ENCODE results near the gene ACTBL2.
"Not testable (repeated sequence)": the region's sequence is repeated elsewhere in the genome, so short reads cannot be mapped to it uniquely, and the experiment has no call there.

The ACTBL2 gene

GRCh38 chr5:57466544-57466943 is 16.1 kb downstream of the ACTBL2 start:
- H3K27me3 ChIP-seq (ENCODE audit: insufficient read depth, poor library complexity, severe bottlenecking): no peaks in the 10 kb centered on the region
- DNase-seq (ENCODE audit: low read depth in 1 of 2, low spot score in 1 of 2): no peak
- no peak overlapping the region for H3K4me3 ChIP-seq (replicated peaks; ENCODE audit: insufficient read depth, low read length)
- TF ChIP-seq GABPA (IDR thresholded peaks at IDR 0.05; ENCODE audit: low read depth): no peak
- TF ChIP-seq SPI1 (IDR thresholded peaks at IDR 0.05; ENCODE audit: borderline replicate concordance, low read depth): no peak
- TF ChIP-seq POLR2AphosphoS5 (IDR thresholded peaks at IDR 0.05; ENCODE audit: low read depth): no peak
- TF ChIP-seq REST (IDR thresholded peaks at IDR 0.05; ENCODE audit: insufficient replicate concordance, low read depth): no peak
- TF ChIP-seq, protein P1, sequence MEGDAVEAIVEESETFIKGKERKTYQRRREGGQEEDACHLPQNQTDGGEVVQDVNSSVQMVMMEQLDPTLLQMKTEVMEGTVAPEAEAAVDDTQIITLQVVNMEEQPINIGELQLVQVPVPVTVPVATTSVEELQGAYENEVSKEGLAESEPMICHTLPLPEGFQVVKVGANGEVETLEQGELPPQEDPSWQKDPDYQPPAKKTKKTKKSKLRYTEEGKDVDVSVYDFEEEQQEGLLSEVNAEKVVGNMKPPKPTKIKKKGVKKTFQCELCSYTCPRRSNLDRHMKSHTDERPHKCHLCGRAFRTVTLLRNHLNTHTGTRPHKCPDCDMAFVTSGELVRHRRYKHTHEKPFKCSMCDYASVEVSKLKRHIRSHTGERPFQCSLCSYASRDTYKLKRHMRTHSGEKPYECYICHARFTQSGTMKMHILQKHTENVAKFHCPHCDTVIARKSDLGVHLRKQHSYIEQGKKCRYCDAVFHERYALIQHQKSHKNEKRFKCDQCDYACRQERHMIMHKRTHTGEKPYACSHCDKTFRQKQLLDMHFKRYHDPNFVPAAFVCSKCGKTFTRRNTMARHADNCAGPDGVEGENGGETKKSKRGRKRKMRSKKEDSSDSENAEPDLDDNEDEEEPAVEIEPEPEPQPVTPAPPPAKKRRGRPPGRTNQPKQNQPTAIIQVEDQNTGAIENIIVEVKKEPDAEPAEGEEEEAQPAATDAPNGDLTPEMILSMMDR (IDR thresholded peaks at IDR 0.05; ENCODE audit: insufficient read depth, low read length): no peak
- no peak overlapping the region for H3K27ac ChIP-seq (replicated peaks)

DNA sequence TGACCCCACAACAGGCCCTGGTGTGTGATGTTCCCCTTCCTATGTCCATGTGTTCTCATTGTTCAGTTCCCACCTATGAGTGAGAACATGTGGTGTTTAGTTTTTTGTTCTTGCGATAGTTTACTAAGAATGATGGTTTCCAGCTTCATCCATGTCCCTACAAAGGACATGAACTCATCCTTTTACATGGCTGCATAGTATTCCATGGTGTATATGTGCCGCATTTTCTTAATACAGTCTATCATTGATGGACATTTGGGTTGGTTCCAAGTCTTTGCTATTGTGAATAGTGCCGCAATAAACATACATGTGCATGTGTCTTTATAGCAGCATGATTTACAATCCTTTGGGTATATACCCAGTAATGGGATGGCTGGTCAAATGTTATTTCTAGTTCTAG is 22.6 kb downstream of the ACTBL2 start:
- not testable (repeated sequence) for DNase-seq (ENCODE audit: low read depth in 1 of 2, low spot score in 1 of 2); H3K27ac ChIP-seq (replicated peaks); H3K4me3 ChIP-seq (replicated peaks; ENCODE audit: insufficient read depth, low read length); H3K27me3 ChIP-seq (ENCODE audit: insufficient read depth, poor library complexity, severe bottlenecking)

- no peak overlapping the region for H3K4me3 ChIP-seq (replicated peaks; ENCODE audit: insufficient read depth, low read length)
- TF ChIP-seq, protein P1 (IDR thresholded peaks at IDR 0.05; ENCODE audit: insufficient read depth, low read length): no peak
- TF ChIP-seq REST (IDR thresholded peaks at IDR 0.05; ENCODE audit: insufficient replicate concordance, low read depth) (no peak), GABPA (IDR thresholded peaks at IDR 0.05; ENCODE audit: low read depth) (no peak), POLR2AphosphoS5 (IDR thresholded peaks at IDR 0.05; ENCODE audit: low read depth) (no peak), SPI1 (IDR thresholded peaks at IDR 0.05; ENCODE audit: borderline replicate concordance, low read depth) (no peak)
- no peaks in the 10 kb centered on the region for H3K27me3 ChIP-seq (ENCODE audit: insufficient read depth, poor library complexity, severe bottlenecking)
- DNase-seq (ENCODE audit: low read depth in 1 of 2, low spot score in 1 of 2): no peak
- no peak overlapping the region for H3K27ac ChIP-seq (replicated peaks)
These were observed 24.2 kb downstream of the ACTBL2 start for GRCh38 chr5:57458443-57458842.

GRCh38 chr5:57456531-57457135 is 26.0 kb downstream of the ACTBL2 start:
- Histone ChIP-seq H3K4me3 (replicated peaks; ENCODE audit: insufficient read depth, low read length) (no peak overlapping the region), H3K27me3 (ENCODE audit: insufficient read depth, poor library complexity, severe bottlenecking) (no peaks in the 10 kb centered on the region), H3K27ac (replicated peaks) (no peak overlapping the region)
- TF ChIP-seq GABPA (IDR thresholded peaks at IDR 0.05; ENCODE audit: low read depth) (no peak), POLR2AphosphoS5 (IDR thresholded peaks at IDR 0.05; ENCODE audit: low read depth) (no peak), SPI1 (IDR thresholded peaks at IDR 0.05; ENCODE audit: borderline replicate concordance, low read depth) (no peak), REST (IDR thresholded peaks at IDR 0.05; ENCODE audit: insufficient replicate concordance, low read depth) (no peak)
- TF ChIP-seq, protein P1 (IDR thresholded peaks at IDR 0.05; ENCODE audit: insufficient read depth, low read length): no peak
- DNase-seq (ENCODE audit: low read depth in 1 of 2, low spot score in 1 of 2): no peak

Data from HL-60 (cell line).